Nucleus accumbens (tissue), 56 donors: ENCODE results near the gene BCAR3.

Experiments
- DNase-seq, 56 donors: peaks; one replicate each; lab custom pipeline; 2025; lab: John Stamatoyannopoulos, UW

The BCAR3 gene

GRCh38 chr1:93620172-93620840, 61.3 kb downstream of the BCAR3 start:
- DNase-seq, result no peak

GRCh38 chr1:93619507-93620171, 62.0 kb downstream of the BCAR3 start:
- no peak for DNase-seq

GRCh38 chr1:93617670-93618499, 63.8 kb downstream of the BCAR3 start:
- DNase-seq, result no peak

- DNase-seq, result peak in 40 of 56 donors; percentile 10 to 83 (median 40)
Measured at GRCh38 chr1:93616996-93617669, 64.5 kb downstream of the BCAR3 start.

GRCh38 chr1:93616221-93616995, 65.2 kb downstream of the BCAR3 start:
- peak in 6 of 56 donors; percentile 33 to 71 (median 47) for DNase-seq

GRCh38 chr1:93615582-93616150, 66.0 kb downstream of the BCAR3 start:
- DNase-seq, result no peak

GRCh38 chr1:93614986-93615581, 66.6 kb downstream of the BCAR3 start:
- DNase-seq, result no peak

- DNase-seq, result no peak
Measured at GRCh38 chr1:93614541-93614940, 67.1 kb downstream of the BCAR3 start.

GRCh38 chr1:93613898-93614297, 67.7 kb downstream of the BCAR3 start:
- peak in 17 of 56 donors; percentile 8 to 52 (median 15) for DNase-seq

GRCh38 chr1:93612510-93612909, 69.1 kb downstream of the BCAR3 start:
- DNase-seq, result no peak

GRCh38 chr1:93611668-93612067, 70.0 kb downstream of the BCAR3 start:
- DNase-seq, result no peak

GRCh38 chr1:93609536-93609935, 72.1 kb downstream of the BCAR3 start:
- no peak for DNase-seq

- no peak for DNase-seq
Measured at GRCh38 chr1:93608187-93609109, 73.2 kb downstream of the BCAR3 start.

GRCh38 chr1:93607814-93608186, 73.8 kb downstream of the BCAR3 start:
- DNase-seq, result peak in 5 of 56 donors; percentile 9 to 41 (median 19)

- peak in 13 of 56 donors; percentile 7 to 49 (median 24) for DNase-seq
Measured at GRCh38 chr1:93605812-93606512, 75.7 kb downstream of the BCAR3 start.

- no peak for DNase-seq
Measured at GRCh38 chr1:93605026-93605568, 76.5 kb downstream of the BCAR3 start.

- DNase-seq, result no peak
Measured at GRCh38 chr1:93604411-93604810, 77.2 kb downstream of the BCAR3 start.
